Peyer's patch (tissue), 4 donors: ENCODE data around the gene LUC7L.
A peak's percentile ranks its signal among the peaks of the same experiment; 100 is the strongest.

ENCODE experiments used
- POLR2A ChIP-seq, 2 donors: fragments of 450-650 bp; IDR thresholded peaks; one replicate each; pipeline ENCODE4 v1.5.1; 2017; ENCODE audit warnings: antibody characterized with exemption in 2 of 2, mild to moderate bottlenecking in 2 of 2, moderate library complexity in 2 of 2
- TF ChIP-seq, protein P1 (sequence below), 6 experiments: fragments of 450-650 bp in 4 of 6; fragments of 200-600 bp in 2 of 6; sonication (generic) in 1 of 6; IDR thresholded peaks; one replicate each; pipeline ENCODE4 v1.5.1; 2017 to 2019; ENCODE audit warnings: antibody characterized with exemption in 6 of 6, mild to moderate bottlenecking in 3 of 6, moderate library complexity in 1 of 6

DNA sequence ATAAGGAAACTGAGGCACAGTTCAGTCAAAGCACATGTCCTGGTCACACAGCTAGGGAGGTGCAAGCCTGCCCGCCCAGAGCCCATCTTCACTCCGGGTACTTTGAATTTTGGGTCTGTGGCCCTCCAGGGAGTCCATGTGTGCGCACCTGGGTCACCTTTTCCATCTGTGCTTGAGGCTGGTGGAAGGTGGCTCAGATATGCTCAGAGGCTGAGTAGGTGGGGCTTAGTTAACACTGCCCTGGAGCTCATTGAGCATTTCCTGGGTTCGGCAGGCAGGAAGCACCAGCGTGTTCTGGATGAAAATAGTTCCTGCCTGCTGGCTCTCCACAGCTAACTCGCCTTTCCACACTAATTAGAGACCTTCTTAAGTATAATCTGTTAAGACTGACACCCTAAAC is 24.6 kb upstream of the LUC7L start:
- peak; percentile 12 to 73 for TF ChIP-seq POLR2A (IDR thresholded peaks at IDR 0.05)
- TF ChIP-seq, protein P1, sequence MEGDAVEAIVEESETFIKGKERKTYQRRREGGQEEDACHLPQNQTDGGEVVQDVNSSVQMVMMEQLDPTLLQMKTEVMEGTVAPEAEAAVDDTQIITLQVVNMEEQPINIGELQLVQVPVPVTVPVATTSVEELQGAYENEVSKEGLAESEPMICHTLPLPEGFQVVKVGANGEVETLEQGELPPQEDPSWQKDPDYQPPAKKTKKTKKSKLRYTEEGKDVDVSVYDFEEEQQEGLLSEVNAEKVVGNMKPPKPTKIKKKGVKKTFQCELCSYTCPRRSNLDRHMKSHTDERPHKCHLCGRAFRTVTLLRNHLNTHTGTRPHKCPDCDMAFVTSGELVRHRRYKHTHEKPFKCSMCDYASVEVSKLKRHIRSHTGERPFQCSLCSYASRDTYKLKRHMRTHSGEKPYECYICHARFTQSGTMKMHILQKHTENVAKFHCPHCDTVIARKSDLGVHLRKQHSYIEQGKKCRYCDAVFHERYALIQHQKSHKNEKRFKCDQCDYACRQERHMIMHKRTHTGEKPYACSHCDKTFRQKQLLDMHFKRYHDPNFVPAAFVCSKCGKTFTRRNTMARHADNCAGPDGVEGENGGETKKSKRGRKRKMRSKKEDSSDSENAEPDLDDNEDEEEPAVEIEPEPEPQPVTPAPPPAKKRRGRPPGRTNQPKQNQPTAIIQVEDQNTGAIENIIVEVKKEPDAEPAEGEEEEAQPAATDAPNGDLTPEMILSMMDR (IDR thresholded peaks at IDR 0.05), result no peak
